Activated T-helper 1 cell treated with anti-CD3 and anti-CD28 coated beads, Interleukin-12 subunit alpha, Interleukin-12 subunit beta, Interleukin-2, Interleukin-4 antibody, amounts not matched to agents 30 ng/mL and 10 ng/mL and 1 ng/mL, durations not matched to agents 14 hours and 24 hours and 36 hours (primary cell): ENCODE data around the gene MRPL30. TPM values are rescaled to one million over a fixed set of nuclear protein-coding genes. Genes with fewer than 3 reads are reported as not detected.
"Not testable (repeated sequence)": the region's sequence is repeated elsewhere in the genome, so short reads cannot be mapped to it uniquely, and the experiment has no call there.

Experiments used
- DNase-seq: peaks from one replicate; pipeline ENCODE4 v3.0.0; 2021; ENCODE audit warnings: low spot score
- H3K27ac Mint-ChIP-seq: one replicate; pipeline ENCODE4 v1.8.0; 2021; ENCODE audit warnings: mild to moderate bottlenecking, mixed read lengths
- H3K27me3 Mint-ChIP-seq: one replicate; pipeline ENCODE4 v1.8.0; 2022; ENCODE audit warnings: mild to moderate bottlenecking, moderate library complexity, mixed read lengths; ENCODE audit not compliant: insufficient read depth
- H3K36me3 Mint-ChIP-seq: one replicate; pipeline ENCODE4 v1.8.0; 2021; ENCODE audit warnings: low read depth, mixed read lengths
- H3K4me1 Mint-ChIP-seq: one replicate; pipeline ENCODE4 v1.8.0; 2021; ENCODE audit warnings: low read depth, mixed read lengths
- H3K4me3 Mint-ChIP-seq: one replicate; pipeline ENCODE4 v1.8.0; 2021; ENCODE audit warnings: mild to moderate bottlenecking, moderate library complexity, mixed read lengths
- H3K9me3 Mint-ChIP-seq: one replicate; pipeline ENCODE4 v1.8.0; 2021; ENCODE audit warnings: mixed read lengths
- intact Hi-C: fragments of 100-400 bp; cut with micrococcal nuclease; formaldehyde crosslinking; loops from one replicate; pipeline ENCODE4 v1.15.1; 2024
- total RNA-seq: library from RNA; stranded (reverse); gene quantifications from 2 replicates; pipeline ENCODE4 v1.2.3, GENCODE V29; 2022

MRPL30 gene
- total RNA-seq, 1 donor from 2014 or later: 25.5 TPM

GRCh38 chr2:99156891-99157290 is 24.1 kb upstream of the MRPL30 start:
- Mint-ChIP-seq H3K27ac (no peak overlapping the region), H3K9me3 (no peaks in the 10 kb centered on the region), H3K4me3 (no peak overlapping the region), H3K4me1 (peaks cover 25% of the 10 kb centered on the region), H3K27me3 (no peaks in the 10 kb centered on the region), H3K36me3 (peaks cover 12% of the 10 kb centered on the region)
- intact Hi-C loops: loop anchor here (10.0 kb wide), 2 partner anchors 382 to 712 kb away; partner anchors contain the start of gene INPP4A
- DNase-seq: no peak

- no peak for DNase-seq
- Mint-ChIP-seq H3K9me3 (no peaks in the 10 kb centered on the region), H3K27me3 (no peaks in the 10 kb centered on the region), H3K4me3 (no peak overlapping the region), H3K36me3 (peaks cover 14% of the 10 kb centered on the region), H3K27ac (no peak overlapping the region), H3K4me1 (peaks cover 25% of the 10 kb centered on the region)
- intact Hi-C loops: loop anchor here (10.0 kb wide), 2 partner anchors 384 to 714 kb away; partner anchors contain the start of gene INPP4A
These were observed 22.4 kb upstream of the MRPL30 start for GRCh38 chr2:99158599-99158998.

GRCh38 chr2:99159594-99159993 is 21.4 kb upstream of the MRPL30 start:
- H3K4me1 Mint-ChIP-seq: peaks cover 25% of the 10 kb centered on the region
- no peaks in the 10 kb centered on the region for H3K9me3 Mint-ChIP-seq
- DNase-seq: no peak
- H3K4me3 Mint-ChIP-seq: no peak overlapping the region
- H3K27ac Mint-ChIP-seq: no peak overlapping the region
- no peaks in the 10 kb centered on the region for H3K27me3 Mint-ChIP-seq
- intact Hi-C loops: loop anchor here (10.0 kb wide), 2 partner anchors 385 to 715 kb away; partner anchors contain the start of gene INPP4A
- peaks cover 21% of the 10 kb centered on the region for H3K36me3 Mint-ChIP-seq

GRCh38 chr2:99166218-99166617 is 14.8 kb upstream of the MRPL30 start:
- intact Hi-C loops: no loop called here
- no peaks in the 10 kb centered on the region for H3K27me3 Mint-ChIP-seq
- H3K36me3 Mint-ChIP-seq: peaks cover 40% of the 10 kb centered on the region
- peaks cover 15% of the 10 kb centered on the region for H3K4me1 Mint-ChIP-seq
- no peak for DNase-seq
- H3K9me3 Mint-ChIP-seq: no peaks in the 10 kb centered on the region
- no peak overlapping the region for H3K4me3 Mint-ChIP-seq
- peak overlapping the region; percentile 11 for H3K27ac Mint-ChIP-seq

- Mint-ChIP-seq H3K36me3 (peaks cover 42% of the 10 kb centered on the region), H3K9me3 (no peaks in the 10 kb centered on the region), H3K4me1 (peaks cover 26% of the 10 kb centered on the region), H3K27me3 (no peaks in the 10 kb centered on the region), H3K27ac (no peak overlapping the region), H3K4me3 (no peak overlapping the region)
- DNase-seq: no peak
- intact Hi-C loops: no loop called here
These were observed 11.4 kb upstream of the MRPL30 start for GRCh38 chr2:99169534-99169933.

- no peaks in the 10 kb centered on the region for H3K27me3 Mint-ChIP-seq
- H3K27ac Mint-ChIP-seq: no peak overlapping the region
- no peak overlapping the region for H3K4me3 Mint-ChIP-seq
- DNase-seq: no peak
- peaks cover 40% of the 10 kb centered on the region for H3K36me3 Mint-ChIP-seq
- peaks cover 37% of the 10 kb centered on the region for H3K4me1 Mint-ChIP-seq
- intact Hi-C loops: no loop called here
- no peaks in the 10 kb centered on the region for H3K9me3 Mint-ChIP-seq
These were observed 9.4 kb upstream of the MRPL30 start for GRCh38 chr2:99171377-99172140.

GRCh38 chr2:99181624-99182000 is 628 bp downstream of the MRPL30 start:
- no peaks in the 10 kb centered on the region for H3K27me3 Mint-ChIP-seq
- no peak for DNase-seq
- intact Hi-C loops: loop anchor here (1.0 to 10.0 kb wide), 6 partner anchors 27 to 1823 kb away; partner anchors contain the start of genes C2orf15, COA5, LIPT1 and REV1
- peak overlapping the region; percentile 99 for H3K4me3 Mint-ChIP-seq
- H3K36me3 Mint-ChIP-seq: peaks cover 12% of the 10 kb centered on the region
- H3K9me3 Mint-ChIP-seq: no peaks in the 10 kb centered on the region
- peak overlapping the region; percentile 96 for H3K27ac Mint-ChIP-seq
- H3K4me1 Mint-ChIP-seq: peaks cover 36% of the 10 kb centered on the region

- peak overlapping the region; percentile 16 for H3K4me3 Mint-ChIP-seq
These were observed 2.0 kb downstream of the MRPL30 start for GRCh38 chr2:99183025-99183424.

GRCh38 chr2:99184811-99185210 is 3.8 kb downstream of the MRPL30 start:
- peaks cover 27% of the 10 kb centered on the region for H3K4me1 Mint-ChIP-seq
- no peaks in the 10 kb centered on the region for H3K27me3 Mint-ChIP-seq
- no peak overlapping the region for H3K4me3 Mint-ChIP-seq
- H3K36me3 Mint-ChIP-seq: peaks cover 14% of the 10 kb centered on the region
- no peak for DNase-seq
- intact Hi-C loops: loop anchor here (10.0 kb wide), 1 partner anchor 1820 kb away; the partner anchor contains the start of gene RPL31
- no peaks in the 10 kb centered on the region for H3K9me3 Mint-ChIP-seq
- H3K27ac Mint-ChIP-seq: no peak overlapping the region

More at GRCh38 chr2:99183025-99183424, 2.0 kb downstream of the MRPL30 start:
- Mint-ChIP-seq H3K27ac (no peak overlapping the region), H3K36me3 (peaks cover 13% of the 10 kb centered on the region), H3K27me3 (no peaks in the 10 kb centered on the region), H3K4me1 (peaks cover 34% of the 10 kb centered on the region), H3K9me3 (no peaks in the 10 kb centered on the region)
- intact Hi-C loops: loop anchor here (10.0 kb wide), 1 partner anchor 1822 kb away; the partner anchor contains the start of gene RPL31
- no peak for DNase-seq

GRCh38 chr2:99187011-99187410 is 6.0 kb downstream of the MRPL30 start:
- Mint-ChIP-seq H3K4me1 (peaks cover 15% of the 10 kb centered on the region), H3K9me3 (no peaks in the 10 kb centered on the region), H3K27me3 (no peaks in the 10 kb centered on the region), H3K36me3 (peaks cover 19% of the 10 kb centered on the region), H3K27ac (no peak overlapping the region), H3K4me3 (no peak overlapping the region)
- DNase-seq: no peak
- intact Hi-C loops: loop anchor here (10.0 kb wide), 1 partner anchor 1818 kb away; the partner anchor contains the start of gene RPL31

GRCh38 chr2:99188357-99188756 is 7.4 kb downstream of the MRPL30 start:
- peaks cover 9% of the 10 kb centered on the region for H3K4me1 Mint-ChIP-seq
- no peaks in the 10 kb centered on the region for H3K27me3 Mint-ChIP-seq
- no peak overlapping the region for H3K27ac Mint-ChIP-seq
- intact Hi-C loops: loop anchor here (10.0 kb wide), 1 partner anchor 1816 kb away; the partner anchor contains the start of gene RPL31
- no peak for DNase-seq
- H3K4me3 Mint-ChIP-seq: no peak overlapping the region
- H3K36me3 Mint-ChIP-seq: peaks cover 30% of the 10 kb centered on the region
- H3K9me3 Mint-ChIP-seq: peaks cover 4% of the 10 kb centered on the region

- peaks cover 4% of the 10 kb centered on the region for H3K9me3 Mint-ChIP-seq
- no peak for DNase-seq
- intact Hi-C loops: no loop called here
- H3K27ac Mint-ChIP-seq: no peak overlapping the region
- no peaks in the 10 kb centered on the region for H3K27me3 Mint-ChIP-seq
- peaks cover 38% of the 10 kb centered on the region for H3K36me3 Mint-ChIP-seq
- no peak overlapping the region for H3K4me3 Mint-ChIP-seq
- peaks cover 9% of the 10 kb centered on the region for H3K4me1 Mint-ChIP-seq
These were observed 9.6 kb downstream of the MRPL30 start for GRCh38 chr2:99190548-99190947.

- DNase-seq, H3K27ac Mint-ChIP-seq, H3K4me3 Mint-ChIP-seq, H3K27me3 Mint-ChIP-seq, H3K9me3 Mint-ChIP-seq, H3K4me1 Mint-ChIP-seq, intact Hi-C loops: not testable (repeated sequence)
- peaks cover 43% of the 10 kb centered on the region for H3K36me3 Mint-ChIP-seq
These were observed 11.4 kb downstream of the MRPL30 start for GRCh38 chr2:99192364-99192763.
